Keratinocyte (primary cell): ENCODE measurements around the gene SLC25A21.

ENCODE experiments used
- CTCF ChIP-seq, 3 experiments: IDR thresholded peaks in 1 of 3; conservative IDR thresholded peaks in 1 of 3; optimal IDR thresholded peaks in 1 of 3; 2 replicates in 2 of 3; 3 replicates in 1 of 3; pipeline versions ENCODE3 to v1.5.1; 2011; ENCODE audit warnings: low read length in 3 of 3, mild to moderate bottlenecking in 3 of 3, moderate library complexity in 2 of 3, control low read depth in 1 of 3, inconsistent platforms in 1 of 3; ENCODE audit not compliant: insufficient read depth in 2 of 3; ENCODE audit errors: extremely low read depth in 1 of 3
- EZH2 ChIP-seq: IDR thresholded peaks from one replicate; pipeline ENCODE4 v1.6.1; 2012; ENCODE audit warnings: inconsistent platforms, mild to moderate bottlenecking, low read length, moderate library complexity

GRCh38 chr14:36824854-36825253 is 347.6 kb downstream of the SLC25A21 start:
- TF ChIP-seq CTCF (optimal IDR thresholded peaks at IDR 0.05 in 1 of 3, IDR thresholded peaks at IDR 0.05 in 1 of 3, conservative IDR thresholded peaks at IDR 0.05 in 1 of 3; ENCODE audit: extremely low read depth in 1 of 3, insufficient read depth in 2 of 3, low read length in 3 of 3) (no peak), EZH2 (no peak)
